Activated naive CD4-positive, alpha-beta T cell treated with anti-CD3 and anti-CD28 coated beads for 36 hours (primary cell): ENCODE results near the gene RAB6B. TPM values are rescaled to one million over a fixed set of nuclear protein-coding genes. Genes with fewer than 3 reads are reported as not detected.

Experiments
- CTCF ChIA-PET: fragments of 350-600 bp; sonication (Branson Sonifier 250); formaldehyde crosslinking; loops from one replicate; lab custom pipeline; 2021; ENCODE audit warnings: antibody characterized with exemption; lab: Charles Lee
- DNase-seq: peaks from one replicate; pipeline ENCODE4 v3.0.0-alpha.2; 2020
- H3K27ac Mint-ChIP-seq: one replicate; pipeline ENCODE4 v1.8.0; 2021; ENCODE audit warnings: mild to moderate bottlenecking, mixed read lengths
- H3K27me3 Mint-ChIP-seq: one replicate; pipeline ENCODE4 v1.8.0; 2021; ENCODE audit warnings: low read depth, mixed read lengths
- H3K36me3 Mint-ChIP-seq: one replicate; pipeline ENCODE4 v1.8.0; 2021; ENCODE audit warnings: low read depth, mixed read lengths
- H3K4me1 Mint-ChIP-seq: one replicate; pipeline ENCODE4 v1.8.0; 2021; ENCODE audit warnings: low read depth, mixed read lengths
- H3K4me3 Mint-ChIP-seq: one replicate; pipeline ENCODE4 v1.8.0; 2021; ENCODE audit warnings: mild to moderate bottlenecking, moderate library complexity, mixed read lengths
- H3K9me3 Mint-ChIP-seq: one replicate; pipeline ENCODE4 v1.8.0; 2021; ENCODE audit warnings: mixed read lengths
- intact Hi-C: fragments of 100-400 bp; cut with micrococcal nuclease; formaldehyde crosslinking; loops from one replicate; pipeline ENCODE4 v1.15.1; 2023
- total RNA-seq, 2 experiments: library from RNA; stranded (reverse); gene quantifications; one replicate each; pipeline ENCODE4 v1.2.3, GENCODE V29; 2021

RAB6B gene
- total RNA-seq, 2 experiments from 2014 or later = not detected

- no peaks in the 10 kb centered on the region for H3K4me1 Mint-ChIP-seq
- no peak overlapping the region for H3K27ac Mint-ChIP-seq
- no peaks in the 10 kb centered on the region for H3K9me3 Mint-ChIP-seq
- H3K36me3 Mint-ChIP-seq = no peaks in the 10 kb centered on the region
- H3K4me3 Mint-ChIP-seq = no peak overlapping the region
- intact Hi-C loops = loop anchor here (5.0 kb wide), 1 partner anchor 58 kb away; no protein-coding TSS in a partner anchor
- H3K27me3 Mint-ChIP-seq = peaks cover 11% of the 10 kb centered on the region
- no peak for DNase-seq
- CTCF ChIA-PET = no interaction called here
Measured at GRCh38 chr3:133868758-133869475, 26.8 kb downstream of the RAB6B start.

GRCh38 chr3:133868186-133868585 lies 27.5 kb downstream of the RAB6B start:
- H3K9me3 Mint-ChIP-seq = no peaks in the 10 kb centered on the region

GRCh38 chr3:133866141-133866540 lies 29.5 kb downstream of the RAB6B start:
- CTCF ChIA-PET = no interaction called here
- Mint-ChIP-seq H3K36me3 (no peaks in the 10 kb centered on the region), H3K9me3 (no peaks in the 10 kb centered on the region), H3K27ac (no peak overlapping the region), H3K4me1 (no peaks in the 10 kb centered on the region), H3K4me3 (no peak overlapping the region), H3K27me3 (peaks cover 9% of the 10 kb centered on the region)
- no peak for DNase-seq
- intact Hi-C loops = loop anchor here (5.0 kb wide), 1 partner anchor 61 kb away; no protein-coding TSS in a partner anchor

More at GRCh38 chr3:133868186-133868585, 27.5 kb downstream of the RAB6B start:
- Mint-ChIP-seq H3K27me3 (peaks cover 9% of the 10 kb centered on the region), H3K4me1 (no peaks in the 10 kb centered on the region), H3K4me3 (no peak overlapping the region), H3K36me3 (no peaks in the 10 kb centered on the region), H3K27ac (no peak overlapping the region)
- intact Hi-C loops = loop anchor here (5.0 kb wide), 1 partner anchor 59 kb away; no protein-coding TSS in a partner anchor
- CTCF ChIA-PET = no interaction called here
- no peak for DNase-seq

- H3K27ac Mint-ChIP-seq = no peak overlapping the region
- CTCF ChIA-PET = interaction anchor here (0.6 to 1.2 kb wide), 2 partner anchors 47 to 87 kb away, joined by 3 to 5 read pairs; no protein-coding TSS in a partner anchor
Measured at GRCh38 chr3:133865136-133865855, 30.4 kb downstream of the RAB6B start.

GRCh38 chr3:133864616-133865015 lies 31.1 kb downstream of the RAB6B start:
- intact Hi-C loops = loop anchor here (5.0 kb wide), 1 partner anchor 63 kb away; no protein-coding TSS in a partner anchor
- Mint-ChIP-seq H3K4me1 (no peaks in the 10 kb centered on the region), H3K27ac (no peak overlapping the region), H3K9me3 (no peaks in the 10 kb centered on the region), H3K36me3 (no peaks in the 10 kb centered on the region), H3K4me3 (no peak overlapping the region), H3K27me3 (peaks cover 6% of the 10 kb centered on the region)
- DNase-seq = no peak
- CTCF ChIA-PET = interaction anchor here (0.6 to 1.2 kb wide), 2 partner anchors 46 to 88 kb away, joined by 3 to 5 read pairs; no protein-coding TSS in a partner anchor

More at GRCh38 chr3:133865136-133865855, 30.4 kb downstream of the RAB6B start:
- no peak overlapping the region for H3K4me3 Mint-ChIP-seq
- no peak for DNase-seq
- peaks cover 6% of the 10 kb centered on the region for H3K27me3 Mint-ChIP-seq
- intact Hi-C loops = loop anchor here (5.0 kb wide), 1 partner anchor 62 kb away; no protein-coding TSS in a partner anchor
- H3K9me3 Mint-ChIP-seq = no peaks in the 10 kb centered on the region
- H3K4me1 Mint-ChIP-seq = no peaks in the 10 kb centered on the region
- no peaks in the 10 kb centered on the region for H3K36me3 Mint-ChIP-seq

- peaks cover 3% of the 10 kb centered on the region for H3K27me3 Mint-ChIP-seq
- H3K36me3 Mint-ChIP-seq = no peaks in the 10 kb centered on the region
- H3K4me3 Mint-ChIP-seq = no peak overlapping the region
- H3K4me1 Mint-ChIP-seq = no peaks in the 10 kb centered on the region
- no peaks in the 10 kb centered on the region for H3K9me3 Mint-ChIP-seq
- CTCF ChIA-PET = no interaction called here
- DNase-seq = no peak
- intact Hi-C loops = no loop called here
- no peak overlapping the region for H3K27ac Mint-ChIP-seq
Measured at GRCh38 chr3:133863911-133864310, 31.8 kb downstream of the RAB6B start.

- Mint-ChIP-seq H3K4me1 (peaks cover 3% of the 10 kb centered on the region), H3K36me3 (no peaks in the 10 kb centered on the region), H3K4me3 (no peak overlapping the region), H3K27me3 (no peaks in the 10 kb centered on the region), H3K9me3 (no peaks in the 10 kb centered on the region), H3K27ac (no peak overlapping the region)
- CTCF ChIA-PET = no interaction called here
- DNase-seq = no peak
- intact Hi-C loops = no loop called here
Measured at GRCh38 chr3:133862161-133862560, 33.5 kb downstream of the RAB6B start.

- Mint-ChIP-seq H3K36me3 (no peaks in the 10 kb centered on the region), H3K4me3 (no peak overlapping the region), H3K9me3 (no peaks in the 10 kb centered on the region), H3K27me3 (no peaks in the 10 kb centered on the region), H3K4me1 (peaks cover 3% of the 10 kb centered on the region), H3K27ac (no peak overlapping the region)
- intact Hi-C loops = no loop called here
- CTCF ChIA-PET = interaction anchor here (0.6 kb wide), 1 partner anchor 86 kb away, joined by 3 read pairs; no protein-coding TSS in a partner anchor
- no peak for DNase-seq
Measured at GRCh38 chr3:133860519-133860918, 35.2 kb downstream of the RAB6B start.

- no peak for DNase-seq
- Mint-ChIP-seq H3K4me3 (no peak overlapping the region), H3K27ac (no peak overlapping the region), H3K27me3 (no peaks in the 10 kb centered on the region), H3K36me3 (no peaks in the 10 kb centered on the region), H3K4me1 (peaks cover 3% of the 10 kb centered on the region), H3K9me3 (no peaks in the 10 kb centered on the region)
- intact Hi-C loops = no loop called here
- CTCF ChIA-PET = interaction anchor here (0.8 kb wide), 1 partner anchor 16 kb away, joined by 3 read pairs; no protein-coding TSS in a partner anchor
Measured at GRCh38 chr3:133859381-133860234, 36.1 kb downstream of the RAB6B start.

- intact Hi-C loops = no loop called here
- Mint-ChIP-seq H3K4me3 (no peak overlapping the region), H3K27ac (no peak overlapping the region), H3K36me3 (no peaks in the 10 kb centered on the region), H3K4me1 (peaks cover 3% of the 10 kb centered on the region), H3K9me3 (no peaks in the 10 kb centered on the region), H3K27me3 (no peaks in the 10 kb centered on the region)
- CTCF ChIA-PET = no interaction called here
- no peak for DNase-seq
Measured at GRCh38 chr3:133857767-133858166, 37.9 kb downstream of the RAB6B start.

GRCh38 chr3:133856316-133856715 lies 39.4 kb downstream of the RAB6B start:
- no peak overlapping the region for H3K27ac Mint-ChIP-seq
- H3K4me3 Mint-ChIP-seq = no peak overlapping the region
- CTCF ChIA-PET = no interaction called here
- peaks cover 3% of the 10 kb centered on the region for H3K4me1 Mint-ChIP-seq
- no peaks in the 10 kb centered on the region for H3K36me3 Mint-ChIP-seq
- intact Hi-C loops = no loop called here
- H3K9me3 Mint-ChIP-seq = no peaks in the 10 kb centered on the region
- H3K27me3 Mint-ChIP-seq = no peaks in the 10 kb centered on the region
- DNase-seq = no peak

- intact Hi-C loops = no loop called here
- DNase-seq = no peak
- no peak overlapping the region for H3K27ac Mint-ChIP-seq
- peaks cover 3% of the 10 kb centered on the region for H3K4me1 Mint-ChIP-seq
- H3K4me3 Mint-ChIP-seq = no peak overlapping the region
- no peaks in the 10 kb centered on the region for H3K9me3 Mint-ChIP-seq
- H3K36me3 Mint-ChIP-seq = no peaks in the 10 kb centered on the region
- no peaks in the 10 kb centered on the region for H3K27me3 Mint-ChIP-seq
- CTCF ChIA-PET = no interaction called here
Measured at GRCh38 chr3:133855772-133856171, 39.9 kb downstream of the RAB6B start.
